K562 (cell line): ENCODE results near the gene DHRS13. TPM values are rescaled to one million over a fixed set of nuclear protein-coding genes. Genes with fewer than 3 reads are reported as not detected.
A peak's percentile ranks its signal among the peaks of the same experiment; 100 is the strongest.

ENCODE experiments used
- ATAC-seq: fragments of 200-7000 bp; cut with Tn5 transposase; 3 replicates; pipeline ENCODE4 v1.9.1; 2020; ENCODE audit warnings: moderate library complexity
- BruUV-seq: library from RNA; stranded (reverse); fragments of 400-500 nt; replicated peaks from 2 replicates; lab custom pipeline; 2021; lab: Mats Ljungman, UMichigan
- CTCF ChIA-PET: fragments of 300-600 bp; formaldehyde crosslinking; extraction: SDS; loops from one replicate; lab custom pipeline; 2021; ENCODE audit warnings: low intra/inter-chr PET ratio; lab: Yijun Ruan, JAX
- POLR2A ChIA-PET: fragments of 300-600, 350-650 bp; sonication (Branson Sonifier 250); formaldehyde crosslinking; extraction: SDS; loops from one replicate; lab custom pipeline; 2021; ENCODE audit warnings: antibody characterized with exemption, inconsistent platforms; lab: Yijun Ruan, JAX
- DNase-seq, 4 experiments: peaks; one replicate each; pipeline versions ENCODE4 v3.0.0 to v3.0.0-alpha.2; 2011 to 2018; ENCODE audit warnings: low spot score in 3 of 4, mixed read lengths in 3 of 4; ENCODE audit errors: extremely low read depth in 1 of 4
- FAIRE-seq: peaks from 2 replicates; lab custom pipeline; 2011; peaks lifted over from hg19 to GRCh38; lab: Jason Lieb, UNC
- H2AFZ ChIP-seq: 2 replicates; pipeline ENCODE4 v1.6.0; 2011; ENCODE audit warnings: low read depth, low read length, control low read depth, inconsistent platforms
- H3K27ac ChIP-seq: fragments of 200-600 bp; 3 replicates; pipeline ENCODE4 v1.8.0; 2011; ENCODE audit warnings: low read depth, mild to moderate bottlenecking, control low read depth, inconsistent platforms, low read length, moderate library complexity, mixed read lengths; ENCODE audit errors: extremely low read depth
- H3K27me3 ChIP-seq, 2 experiments: fragments of 300-600 bp in 1 of 2; 2 replicates in 1 of 2; 3 replicates in 1 of 2; pipeline versions ENCODE4 v1.6.0 to v1.8.0; 2011; ENCODE audit warnings: inconsistent platforms in 2 of 2, low read length in 2 of 2, mild to moderate bottlenecking in 1 of 2, mixed read lengths in 1 of 2, moderate library complexity in 1 of 2; ENCODE audit not compliant: control insufficient read depth in 2 of 2, insufficient read depth in 2 of 2
- H3K36me3 ChIP-seq: fragments of 300-600 bp; 3 replicates; pipeline ENCODE4 v1.8.0; 2011; ENCODE audit warnings: mild to moderate bottlenecking, low read length, inconsistent platforms; ENCODE audit not compliant: control insufficient read depth, insufficient read depth
- H3K4me1 ChIP-seq, 2 experiments: fragments of 200-600 bp in 1 of 2; replicated peaks in 1 of 2; 2 replicates in 1 of 2; 3 replicates in 1 of 2; pipeline versions ENCODE4 v1.5.1 to v1.8.0; 2011; ENCODE audit warnings: inconsistent platforms in 2 of 2, low read length in 2 of 2, mild to moderate bottlenecking in 1 of 2, mixed read lengths in 1 of 2, moderate library complexity in 1 of 2; ENCODE audit not compliant: control insufficient read depth in 2 of 2, insufficient read depth in 2 of 2
- H3K4me2 ChIP-seq: 2 replicates; pipeline ENCODE4 v1.6.1; 2011; ENCODE audit warnings: low read length, control low read depth, inconsistent platforms, mixed read lengths; ENCODE audit not compliant: insufficient read depth
- H3K4me3 ChIP-seq: fragments of 200-600 bp; sonication (generic), shearing (Covaris generic); 2 replicates; pipeline ENCODE4 v1.5.1; 2016; ENCODE audit warnings: control low read depth, inconsistent platforms
- H3K79me2 ChIP-seq: fragments of 200-600 bp; 3 replicates; pipeline ENCODE4 v1.8.0; 2011; ENCODE audit warnings: low read length, inconsistent platforms; ENCODE audit not compliant: control insufficient read depth, insufficient read depth
- H3K9ac ChIP-seq, 2 experiments: 2 replicates each; pipeline versions ENCODE4 v1.6.0 to v1.6.1; 2011; ENCODE audit warnings: low read depth in 2 of 2, low read length in 2 of 2, control low read depth in 1 of 2, inconsistent platforms in 1 of 2, mild to moderate bottlenecking in 1 of 2, mixed read lengths in 1 of 2; ENCODE audit not compliant: insufficient read depth in 1 of 2
- H3K9me1 ChIP-seq: one replicate; pipeline ENCODE4 v1.6.0; 2011; ENCODE audit warnings: inconsistent platforms, mild to moderate bottlenecking, low read length, moderate library complexity; ENCODE audit not compliant: control insufficient read depth, insufficient read depth
- H3K9me3 ChIP-seq: replicated peaks from 2 replicates; pipeline ENCODE4 v1.5.1; 2011; ENCODE audit warnings: low read depth, low read length, inconsistent platforms; ENCODE audit not compliant: control insufficient read depth, insufficient read depth
- H4K20me1 ChIP-seq: replicated peaks from 2 replicates; pipeline ENCODE4 v1.6.1; 2011; ENCODE audit warnings: low read length, inconsistent platforms, mixed read lengths; ENCODE audit not compliant: control insufficient read depth, insufficient read depth
- ATF3 ChIP-seq, 2 experiments: fragments of 450-650 bp in 1 of 2; sonication (generic) in 1 of 2; formaldehyde crosslinking in 1 of 2; IDR thresholded peaks in 1 of 2; conservative IDR thresholded peaks in 1 of 2; 2 replicates each; pipeline versions ENCODE4 v1.6.1 to v1.8.1; 2016 to 2023; ENCODE audit warnings: mild to moderate bottlenecking in 2 of 2, moderate library complexity in 2 of 2, inconsistent platforms in 1 of 2, missing genetic modification reagents in 1 of 2
- FOSL1 ChIP-seq: fragments of 200-800 bp; sonication (Bioruptor generic); conservative IDR thresholded peaks from 2 replicates; pipeline ENCODE4 v1.6.1; 2016; ENCODE audit warnings: missing genetic modification characterization, missing compliant biosample characterization
- MCM3 ChIP-seq: fragments of 450-650 bp; IDR thresholded peaks from 2 replicates; pipeline ENCODE4 v1.6.1; 2016
- NFE2L1 ChIP-seq: fragments of 450-650 bp; IDR thresholded peaks from 2 replicates; pipeline ENCODE4 v1.6.1; 2016; ENCODE audit warnings: missing genetic modification characterization, low read depth, mild to moderate bottlenecking, missing compliant biosample characterization, moderate library complexity, borderline replicate concordance
- WGBS: fragments of 100-300 bp; shearing (Covaris generic); methylation state at CpG from one replicate; pipeline ENCODE4 v1.1.6; 2016; ENCODE audit warnings: low coverage, mixed read lengths; ENCODE audit not compliant: insufficient coverage; ENCODE audit errors: missing lambda C conversion rate; 5-methylcytosine and 5-hydroxymethylcytosine counted together
- in situ Hi-C: fragments of 300-500 bp; cut with MboI; formaldehyde crosslinking; loops from 4 replicates; pipeline ENCODE4 v1.15.0; 2018; ENCODE audit warnings: inconsistent platforms, mixed read lengths
- intact Hi-C: fragments of 100-400 bp; cut with micrococcal nuclease; formaldehyde crosslinking; loops from 2 replicates; pipeline ENCODE4 v1.14.2; 2022
- polyA plus RNA-seq, 8 experiments: library from polyadenylated mRNA; depleted of rRNA in 4 of 8; stranded (reverse) in 5 of 8; unstranded in 3 of 8; fragments of >200 nt; fragmentation: Nextera tagmentation in 2 of 8; fragmentation: Illumina TruSeq in 1 of 8; extraction: Ambion mirVana in 2 of 8; extraction: Trizol in 1 of 8; gene quantifications; 2 replicates each; pipeline versions ENCODE4 v1.2.1 to v1.2.3, GENCODE V29; 2011 to 2014; ENCODE audit warnings: inconsistent platforms in 1 of 8, missing spikeins in 1 of 8
- total RNA-seq, 7 experiments: library from RNA; depleted of rRNA in 6 of 7; stranded (reverse); fragments of >200 nt in 6 of 7; fragmentation: Illumina TruSeq in 2 of 7; extraction: Trizol in 2 of 7; gene quantifications; 2 replicates each; pipeline versions ENCODE4 v1.2.1 to v1.2.3, GENCODE V29; 2011 to 2021; ENCODE audit warnings: low replicate concordance in 1 of 7

The DHRS13 gene
- total and polyA plus RNA-seq, 9 of the 15 experiments (the other 6 are each of a cell fraction or from before 2014, with no cell fraction given) = 0.32 to 52.3 (median 34.3) TPM; not detected in 1

- in situ Hi-C loops = no loop called here
- peaks cover 84% of the 10 kb centered on the region for H3K36me3 ChIP-seq
- intact Hi-C loops = loop anchor here (10.0 kb wide), 1 partner anchor 314 kb away; the partner anchor contains the start of gene SPAG5
Measured at GRCh38 chr17:28908640-28909167, 5.8 kb upstream of the DHRS13 start.

More at GRCh38 chr17:28908640-28909167, 5.8 kb upstream of the DHRS13 start:
- Histone ChIP-seq H3K9me3 (no peaks in the 10 kb centered on the region), H2AFZ (no peak overlapping the region), H4K20me1 (peaks cover 11% of the 10 kb centered on the region), H3K4me1 (peaks cover 60 to 69% of the 10 kb centered on the region in 2 experiments), H3K9me1 (peaks cover 5% of the 10 kb centered on the region), H3K4me2 (no peak overlapping the region), H3K27me3 (no peaks in the 10 kb centered on the region), H3K4me3 (no peak overlapping the region), H3K27ac (no peak overlapping the region; the same call in 2 of the 3 replicates), H3K9ac (peak overlapping the region in 1 of 2 experiments; percentile 40; a peak in 1 of 4 replicates), H3K79me2 (peaks cover 5% of the 10 kb centered on the region; the same call in 1 of the 3 replicates)
- no peak for DNase-seq
- FAIRE-seq = no peak
- no TSS peak for BruUV-seq
- ATAC-seq = no peak
- WGBS = 77% methylated on average over 6 of the region's 6 CpGs
- POLR2A ChIA-PET = interaction anchor here (0.7 to 4.3 kb wide), 16 partner anchors 10 to 307 kb away, joined by 3 to 36 read pairs (median 4); partner anchors contain the start of genes FLOT2, RPL23A and TLCD1
- CTCF ChIA-PET = no interaction called here
- 0 out of 2 replicates have a peak, but pooled peaks have one; percentile 2 for TF ChIP-seq NFE2L1 (tag)
- TF ChIP-seq MCM3 = no peak
- peak; percentile 39; the same call in 1 of the 2 replicates for TF ChIP-seq FOSL1 (tag)
- TF ChIP-seq ATF3 (IDR thresholded peaks at IDR 0.05) = peak; percentile 55
- TF ChIP-seq ATF3 (CRISPR knock-in tag; conservative IDR thresholded peaks at IDR 0.05) = no peak
- TF ChIP-seq, all 486 proteins: peak for 3
